Heart right ventricle (tissue), 16 donors: Measurements from ENCODE around the gene AGPAT4. TPM values are rescaled to one million over a fixed set of nuclear protein-coding genes. Genes with fewer than 3 reads are reported as not detected.

Experiments
- ATAC-seq, 8 donors: fragments of 200-7000 bp; cut with Tn5 transposase; one replicate each; pipeline ENCODE4 v1.9.1; 2020; ENCODE audit warnings: mild to moderate bottlenecking in 8 of 8, moderate library complexity in 8 of 8, moderate number of reproducible peaks in 1 of 8
- DNase-seq, 2 donors: peaks; one replicate each; pipeline ENCODE4 v3.0.0-alpha.2; 2020
- H3K27ac ChIP-seq, 10 donors: fragments of 200-600 bp; sonication (generic) in 2 of 10; one replicate each; pipeline versions ENCODE4 v1.5.0 to v1.8.0; 2020 to 2022; ENCODE audit warnings: mild to moderate bottlenecking in 3 of 10
- H3K27me3 ChIP-seq, 7 donors: fragments of 200-600 bp; one replicate each; pipeline ENCODE4 v1.8.0; 2021 to 2022; ENCODE audit warnings: mild to moderate bottlenecking in 2 of 7
- H3K36me3 ChIP-seq, 9 donors: fragments of 200-600 bp; sonication (generic) in 1 of 9; one replicate each; pipeline versions ENCODE4 v1.5.0 to v1.8.0; 2020 to 2022; ENCODE audit warnings: mild to moderate bottlenecking in 2 of 9
- H3K4me1 ChIP-seq, 9 donors: fragments of 200-600 bp; sonication (generic) in 1 of 9; one replicate each; pipeline versions ENCODE4 v1.5.0 to v1.8.0; 2020 to 2022; ENCODE audit warnings: mild to moderate bottlenecking in 4 of 9
- H3K4me3 ChIP-seq, 10 donors: fragments of 200-600 bp; sonication (generic) in 2 of 10; one replicate each; pipeline versions ENCODE4 v1.5.0 to v1.8.0; 2020 to 2022; ENCODE audit warnings: mild to moderate bottlenecking in 7 of 10, moderate library complexity in 2 of 10
- H3K9me3 ChIP-seq, 11 donors: fragments of 200-600 bp in 10 of 11; sonication (generic) in 2 of 11; one replicate each; pipeline versions ENCODE4 v1.5.0 to v1.8.0; 2013 to 2022; ENCODE audit warnings: mild to moderate bottlenecking in 2 of 11, control low read depth in 1 of 11, moderate library complexity in 1 of 11
- WGBS, 2 donors: extraction: QIAGEN DNeasy Blood & Tissue Kit; methylation state at CpG; one replicate each; pipeline ENCODE4 v1.1.7; 2013; ENCODE audit warnings: inconsistent platforms in 1 of 2; 5-methylcytosine and 5-hydroxymethylcytosine counted together
- intact Hi-C, 10 donors: fragments of 100-400 bp; cut with DNase I; formaldehyde crosslinking; loops; one replicate each; pipeline versions ENCODE4 v1.11.1 to v1.14.2; 2022
- polyA plus RNA-seq, 2 donors: library from polyadenylated mRNA; stranded (reverse); fragments of 200-250 nt; gene quantifications; one replicate each; pipeline ENCODE4 v1.2.3, GENCODE V29; 2013
- total RNA-seq, 10 donors: library from RNA; stranded (reverse); fragmentation: NEBNext Ultra II Directional in 3 of 10; extraction: Animal tissue kit (Norgen Biotek cat#: 25700) in 3 of 10; gene quantifications; one replicate each; pipeline versions ENCODE4 v1.2.1 to v1.2.4, GENCODE V29; 2021 to 2023
- TF ChIP-seq, protein P1 (sequence below), 9 donors: fragments of 200-600 bp; sonication (generic) in 2 of 9; IDR thresholded peaks; one replicate each; pipeline versions ENCODE4 v1.5.0 to v1.8.0; 2021 to 2022; ENCODE audit warnings: antibody characterized with exemption in 9 of 9, mild to moderate bottlenecking in 5 of 9, moderate library complexity in 1 of 9
- donor health status: Arrhythmogenic right ventricular cardiomyopathy.
- donor health status: ischemic (EF 13 %, LVEDD 7.1; RV severe dilation, severe dysfunction).
- donor health status: healthy with polysubstance abuse.
- donor health status: DM: no; HTN: yes; CAD: no.
- donor health status: DM: no; HTN: no; CAD: no.
- donor health status: ischemic (EF 25% LVEDD 6.9; RV normal size, moderate dysfunction).
- donor health status: ischemic (EF 25% LVEDD 5.7; RV mildly dilated, moderate dysfunction).
- donor health status: healthy.
- donor health status: DM: yes; HTN: yes; CAD: no.
- donor health status: Ischemic cardiomyopathy.
- donor health status: ischemic (EF 35%, LVEDD 5.7; RV mildly dilated, moderate dysfunction).
- donor health status: nonischemic (EF 11% LVEDD 7.7; RV severe dilation, severe dysfunction).
- donor health status: DM: yes; HTN: yes; CAD: no.
- donor health status: PGD.
- donor health status: ischemic (EF 29% LVEDD 5.4; RV normal size, mild dysfunction).
- donor health status: nonischemic (EF 23%, LVEDD 6.1; RV moderate dilation, normal function).

The AGPAT4 gene
- total and polyA plus RNA-seq, 12 donors: 1.2 to 3.8 (median 1.6) TPM

DNA sequence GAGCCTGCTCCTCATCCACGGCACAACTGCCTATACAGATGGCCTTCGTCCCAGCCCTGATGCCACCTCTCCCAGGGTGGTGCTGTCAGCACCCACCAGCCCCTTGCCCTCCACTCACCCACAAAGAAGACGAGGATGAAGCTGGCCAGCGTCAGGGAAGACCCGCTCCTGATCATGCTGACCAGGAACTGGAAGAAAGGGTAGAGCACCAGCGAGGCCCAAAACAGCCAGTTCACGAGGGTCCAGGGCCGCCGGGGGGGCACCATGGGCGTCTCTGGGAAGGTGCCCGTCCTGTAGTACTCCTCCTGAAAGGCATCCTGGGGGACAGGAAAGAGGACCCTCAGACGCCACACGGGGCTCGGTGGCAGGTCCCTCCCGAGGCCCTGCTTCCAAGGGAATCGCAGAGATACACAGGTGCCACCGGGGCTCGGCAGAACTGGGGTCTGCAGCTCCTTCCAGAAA lies 134.5 kb downstream of the AGPAT4 start:
- Histone ChIP-seq H3K4me3 (no peak overlapping the region), H3K4me1 (peaks cover 0 to 2% (median 0%) of the 10 kb centered on the region in 9 donors), H3K9me3 (no peaks in the 10 kb centered on the region), H3K36me3 (peaks cover 0 to 66% (median 0%) of the 10 kb centered on the region in 9 donors), H3K27ac (no peak overlapping the region), H3K27me3 (no peaks in the 10 kb centered on the region)
- no peak for ATAC-seq
- WGBS, 2 donors: 95 to 96% methylated on average over 18 of the region's 18 CpGs
- no peak for DNase-seq
- intact Hi-C loops: no loop called here
- TF ChIP-seq, protein P1, sequence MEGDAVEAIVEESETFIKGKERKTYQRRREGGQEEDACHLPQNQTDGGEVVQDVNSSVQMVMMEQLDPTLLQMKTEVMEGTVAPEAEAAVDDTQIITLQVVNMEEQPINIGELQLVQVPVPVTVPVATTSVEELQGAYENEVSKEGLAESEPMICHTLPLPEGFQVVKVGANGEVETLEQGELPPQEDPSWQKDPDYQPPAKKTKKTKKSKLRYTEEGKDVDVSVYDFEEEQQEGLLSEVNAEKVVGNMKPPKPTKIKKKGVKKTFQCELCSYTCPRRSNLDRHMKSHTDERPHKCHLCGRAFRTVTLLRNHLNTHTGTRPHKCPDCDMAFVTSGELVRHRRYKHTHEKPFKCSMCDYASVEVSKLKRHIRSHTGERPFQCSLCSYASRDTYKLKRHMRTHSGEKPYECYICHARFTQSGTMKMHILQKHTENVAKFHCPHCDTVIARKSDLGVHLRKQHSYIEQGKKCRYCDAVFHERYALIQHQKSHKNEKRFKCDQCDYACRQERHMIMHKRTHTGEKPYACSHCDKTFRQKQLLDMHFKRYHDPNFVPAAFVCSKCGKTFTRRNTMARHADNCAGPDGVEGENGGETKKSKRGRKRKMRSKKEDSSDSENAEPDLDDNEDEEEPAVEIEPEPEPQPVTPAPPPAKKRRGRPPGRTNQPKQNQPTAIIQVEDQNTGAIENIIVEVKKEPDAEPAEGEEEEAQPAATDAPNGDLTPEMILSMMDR (IDR thresholded peaks at IDR 0.05): no peak

- no peak for DNase-seq
- Histone ChIP-seq H3K27me3 (no peaks in the 10 kb centered on the region), H3K9me3 (no peaks in the 10 kb centered on the region), H3K27ac (no peak overlapping the region), H3K36me3 (peaks cover 0 to 64% (median 0%) of the 10 kb centered on the region in 9 donors), H3K4me3 (no peak overlapping the region), H3K4me1 (peaks cover 0 to 8% (median 0%) of the 10 kb centered on the region in 9 donors)
- WGBS, 2 donors: 95% methylated on average over 23 of the region's 23 CpGs
- no peak for ATAC-seq
- TF ChIP-seq, protein P1 (IDR thresholded peaks at IDR 0.05): no peak
- intact Hi-C loops: no loop called here
Observed at GRCh38 chr6:161138543-161139303, 135.1 kb downstream of the AGPAT4 start.

GRCh38 chr6:161137839-161138542 lies 135.9 kb downstream of the AGPAT4 start:
- Histone ChIP-seq H3K9me3 (no peaks in the 10 kb centered on the region), H3K4me1 (peaks cover 0 to 10% (median 0%) of the 10 kb centered on the region in 9 donors), H3K27ac (no peak overlapping the region), H3K27me3 (no peaks in the 10 kb centered on the region), H3K36me3 (peaks cover 0 to 60% (median 0%) of the 10 kb centered on the region in 9 donors), H3K4me3 (no peak overlapping the region)
- TF ChIP-seq, protein P1 (IDR thresholded peaks at IDR 0.05): no peak
- WGBS, 2 donors: 97% methylated on average over 12 of the region's 12 CpGs
- no peak for DNase-seq
- ATAC-seq: no peak
- intact Hi-C loops: no loop called here

DNA sequence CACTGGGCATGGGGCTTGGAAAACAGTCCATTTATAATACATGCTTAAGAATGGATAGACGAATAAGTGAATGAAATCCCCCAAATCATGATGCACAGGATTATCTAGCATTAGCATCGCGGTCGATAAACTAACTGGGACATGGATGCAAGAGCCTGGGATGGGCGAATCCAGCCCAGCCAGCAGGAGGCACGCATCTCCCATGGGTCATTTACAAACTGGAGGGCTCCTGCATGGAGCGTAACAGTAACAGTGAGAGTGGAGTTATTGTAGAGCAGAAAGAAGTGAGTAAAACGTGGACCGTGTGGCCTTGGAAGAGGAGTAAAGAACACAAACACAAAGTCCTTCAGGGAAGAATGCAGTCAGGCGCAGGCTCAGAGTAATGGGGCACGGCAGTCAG lies 136.5 kb downstream of the AGPAT4 start:
- Histone ChIP-seq H3K27me3 (no peaks in the 10 kb centered on the region), H3K4me3 (no peak overlapping the region), H3K36me3 (peaks cover 0 to 62% (median 0%) of the 10 kb centered on the region in 9 donors), H3K4me1 (peaks cover 0 to 12% (median 0%) of the 10 kb centered on the region in 9 donors), H3K27ac (no peak overlapping the region), H3K9me3 (no peaks in the 10 kb centered on the region)
- 97% methylated on average over 11 of the region's 11 CpGs for WGBS, 2 donors
- TF ChIP-seq, protein P1 (IDR thresholded peaks at IDR 0.05): no peak
- intact Hi-C loops: no loop called here
- ATAC-seq: no peak
- DNase-seq: no peak
